ENCODE data around the gene RCOR1.
"Not testable (repeated sequence)": the region's sequence is repeated elsewhere in the genome, so short reads cannot be mapped to it uniquely, and the experiment has no call there.

Gene RCOR1

GRCh38 chr14:102593825-102594137 is 1.3 kb downstream of the RCOR1 start:
- DNase-seq = no peak

DNA sequence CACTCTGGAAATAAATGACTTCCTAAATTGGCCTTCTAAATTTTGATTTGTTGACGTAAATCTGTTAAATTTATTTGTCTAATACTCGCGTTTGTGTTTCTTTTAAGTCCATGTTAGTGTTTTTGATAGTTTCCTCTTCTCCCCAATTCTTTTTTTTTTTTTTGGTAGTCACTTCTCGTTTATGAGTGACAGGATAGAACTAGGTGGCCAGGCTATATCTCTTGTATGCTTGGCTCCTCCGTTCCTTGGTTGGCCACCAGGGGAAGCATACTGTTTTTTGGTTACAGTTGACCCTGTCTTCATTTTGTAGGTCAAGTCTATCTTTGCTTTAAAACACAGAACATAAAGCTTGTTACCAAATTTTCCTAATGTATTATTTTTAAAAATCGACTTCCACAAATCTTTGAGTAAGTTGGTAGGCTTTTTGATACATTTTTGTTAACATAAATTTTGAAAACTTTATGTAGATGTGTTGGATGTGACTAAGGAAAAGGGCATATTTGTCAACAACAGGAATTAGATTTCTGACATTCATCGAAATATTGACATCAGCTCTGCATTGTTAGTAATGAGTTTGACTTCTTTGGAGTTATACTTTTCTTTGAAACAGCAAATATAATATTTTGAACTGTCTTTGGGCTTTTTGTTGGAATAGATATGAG is 2.2 kb downstream of the RCOR1 start:
- DNase-seq = peak; percentile 30

DNA sequence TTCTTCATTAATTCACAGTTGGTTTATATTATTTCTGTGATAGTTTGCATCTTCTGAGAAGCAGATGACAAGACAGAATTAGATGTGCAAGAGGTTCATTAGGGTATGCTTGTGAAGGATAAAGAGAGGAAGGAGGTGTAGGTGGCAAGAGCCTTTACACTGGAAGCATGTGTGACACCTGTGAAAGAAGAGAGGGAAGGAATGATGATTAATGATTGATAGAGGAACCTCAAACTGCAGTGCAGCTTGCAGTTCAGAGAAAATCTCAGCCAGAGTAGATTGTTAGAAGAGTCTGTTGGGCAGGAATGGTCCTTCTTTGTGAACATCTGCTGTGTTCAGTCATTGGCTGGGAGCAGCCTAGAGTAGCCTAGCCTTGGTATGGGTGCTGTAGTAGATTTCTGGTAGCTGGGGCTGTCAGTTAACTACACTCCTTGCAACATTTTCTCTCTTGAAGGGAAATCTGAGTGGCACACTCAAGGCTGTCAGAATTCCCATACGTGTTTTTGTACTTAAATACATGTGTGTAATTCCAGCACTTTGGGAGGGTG is 9.0 kb downstream of the RCOR1 start:
- DNase-seq = no peak

GRCh38 chr14:102602421-102603292 is 10.2 kb downstream of the RCOR1 start:
- no peak for DNase-seq

DNA sequence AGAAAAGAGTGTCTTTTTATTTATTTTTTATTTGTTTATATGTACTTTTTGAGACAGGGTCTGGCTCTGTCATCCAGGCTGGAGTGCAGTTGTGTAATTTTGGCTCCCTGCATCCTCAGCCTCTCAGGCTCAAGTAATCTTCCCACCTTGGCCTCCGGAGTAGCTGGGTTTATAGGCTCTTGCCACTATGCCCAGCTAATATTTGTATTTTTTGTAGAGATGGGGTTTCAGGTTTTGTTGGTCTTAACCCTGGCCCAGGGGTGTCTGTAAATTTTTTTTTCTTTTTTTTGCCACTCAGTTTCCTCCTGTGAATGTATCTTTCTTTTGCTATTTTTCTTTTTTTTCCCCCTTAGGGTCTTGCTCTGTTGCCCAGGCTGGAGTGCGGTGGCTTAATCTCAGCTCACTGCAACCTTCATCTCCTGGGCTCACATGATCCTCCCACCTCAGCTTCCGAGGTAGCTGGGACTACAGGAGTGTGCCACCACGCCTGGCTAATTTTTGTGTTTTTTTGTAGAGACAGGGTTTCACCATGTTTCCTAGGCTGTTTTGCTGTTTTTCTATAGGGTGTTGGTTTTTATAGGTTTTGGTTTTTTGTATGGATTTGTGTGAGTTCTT is 11.0 kb downstream of the RCOR1 start:
- DNase-seq = no peak

DNA sequence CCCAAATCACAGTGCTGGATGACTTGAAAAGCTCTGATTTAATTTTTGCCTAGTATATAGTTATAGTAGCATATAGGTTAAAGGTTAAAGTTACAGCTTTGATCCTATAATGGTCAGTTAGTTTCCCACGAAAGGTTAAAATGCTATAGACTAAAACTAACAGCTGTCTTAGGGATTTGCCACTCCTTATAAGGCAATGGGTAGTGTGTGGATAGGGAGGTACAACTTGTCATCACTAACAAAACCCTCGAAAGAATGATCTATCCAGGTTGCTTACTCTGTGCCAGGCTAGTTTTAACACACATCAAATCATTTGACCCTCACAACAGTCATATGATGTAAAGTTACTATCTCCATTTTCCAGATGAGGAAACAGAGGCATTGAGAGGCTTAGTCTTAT is 11.7 kb downstream of the RCOR1 start:
- DNase-seq = no peak

GRCh38 chr14:102605029-102605428 is 12.6 kb downstream of the RCOR1 start:
- no peak for DNase-seq

GRCh38 chr14:102606296-102606695 is 13.8 kb downstream of the RCOR1 start:
- no peak for DNase-seq

GRCh38 chr14:102608064-102608446 is 15.6 kb downstream of the RCOR1 start:
- no peak for DNase-seq

GRCh38 chr14:102610968-102611811 is 18.7 kb downstream of the RCOR1 start:
- no peak for DNase-seq

GRCh38 chr14:102616318-102616717 is 23.9 kb downstream of the RCOR1 start:
- DNase-seq = no peak

- no peak for DNase-seq
Observed at GRCh38 chr14:102616799-102617198, 24.4 kb downstream of the RCOR1 start.

DNA sequence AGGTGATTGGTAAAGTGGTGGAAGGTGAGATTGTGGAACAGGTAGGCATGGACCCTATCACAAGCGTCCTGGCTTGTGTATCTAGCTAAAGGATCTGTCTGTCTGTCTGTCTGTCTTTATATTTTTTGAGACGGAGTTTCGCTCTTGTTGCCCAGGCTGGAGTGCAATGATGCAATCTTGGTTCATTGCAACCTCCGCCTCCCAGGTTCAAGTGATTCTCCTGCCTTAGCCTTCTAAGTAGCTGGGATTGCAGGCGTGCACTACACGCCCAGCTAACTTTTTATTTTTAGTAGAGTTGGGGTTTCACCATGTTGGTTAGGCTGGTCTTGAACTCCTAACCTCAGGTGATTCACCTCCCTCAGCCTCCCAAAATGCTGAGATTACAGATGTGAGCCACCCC is 26.6 kb downstream of the RCOR1 start:
- not testable (repeated sequence) for DNase-seq

- no peak for DNase-seq
Observed at GRCh38 chr14:102620413-102620812, 28.0 kb downstream of the RCOR1 start.

DNA sequence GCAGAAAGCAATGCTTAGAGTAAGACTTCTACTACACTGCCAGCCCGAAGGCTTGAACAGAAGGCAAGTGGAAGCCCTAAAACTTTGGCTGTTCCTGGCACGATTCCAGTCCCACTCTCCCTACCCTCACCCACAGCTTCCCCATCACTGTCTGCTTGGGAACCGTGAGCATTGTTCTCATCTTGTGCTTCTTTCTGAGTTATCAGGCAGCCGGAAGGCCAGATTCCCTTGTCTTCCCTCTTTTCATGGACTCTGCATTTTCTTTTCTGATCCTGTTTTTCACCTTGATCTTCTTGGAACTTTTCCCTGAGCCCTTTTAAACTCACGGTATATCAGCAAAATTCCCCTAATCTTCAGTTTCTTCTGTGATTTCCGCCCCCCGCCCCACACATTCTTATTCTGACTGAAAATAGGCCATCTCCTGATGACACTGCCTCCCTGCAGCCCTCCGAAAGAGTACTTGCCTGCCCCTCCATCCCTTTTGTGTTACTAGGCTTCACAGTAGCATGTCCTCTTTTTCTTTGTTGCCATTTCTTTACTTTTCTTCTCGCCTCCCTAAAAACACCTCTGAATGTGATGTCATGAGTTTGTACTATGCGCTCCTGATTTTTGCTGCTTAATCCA is 29.9 kb downstream of the RCOR1 start:
- DNase-seq = no peak

DNA sequence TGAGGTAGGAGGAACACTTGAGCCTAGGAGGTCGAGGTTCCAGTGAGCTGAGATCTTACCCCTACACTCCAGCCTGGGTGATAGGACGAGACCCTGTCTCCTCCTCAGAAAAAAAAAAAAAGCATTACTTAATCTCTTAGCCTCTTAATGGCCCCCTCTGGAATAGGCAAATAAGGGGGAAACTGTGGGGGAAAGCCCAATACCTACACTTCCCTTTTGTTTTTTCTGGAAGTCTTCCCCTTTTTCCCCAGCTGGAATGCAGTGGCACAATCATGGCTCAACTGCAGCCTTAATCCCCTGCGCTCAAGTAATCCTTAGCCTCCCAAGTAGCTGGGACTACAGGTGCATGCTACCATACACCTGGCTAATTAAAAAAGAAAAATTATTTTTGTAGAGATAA is 32.2 kb downstream of the RCOR1 start:
- no peak for DNase-seq

- no peak for DNase-seq
Observed at GRCh38 chr14:102625564-102626296, 33.3 kb downstream of the RCOR1 start.

- DNase-seq = no peak
Observed at GRCh38 chr14:102626530-102626929, 34.1 kb downstream of the RCOR1 start.

- DNase-seq = no peak
Observed at GRCh38 chr14:102629011-102629444, 36.6 kb downstream of the RCOR1 start.

DNA sequence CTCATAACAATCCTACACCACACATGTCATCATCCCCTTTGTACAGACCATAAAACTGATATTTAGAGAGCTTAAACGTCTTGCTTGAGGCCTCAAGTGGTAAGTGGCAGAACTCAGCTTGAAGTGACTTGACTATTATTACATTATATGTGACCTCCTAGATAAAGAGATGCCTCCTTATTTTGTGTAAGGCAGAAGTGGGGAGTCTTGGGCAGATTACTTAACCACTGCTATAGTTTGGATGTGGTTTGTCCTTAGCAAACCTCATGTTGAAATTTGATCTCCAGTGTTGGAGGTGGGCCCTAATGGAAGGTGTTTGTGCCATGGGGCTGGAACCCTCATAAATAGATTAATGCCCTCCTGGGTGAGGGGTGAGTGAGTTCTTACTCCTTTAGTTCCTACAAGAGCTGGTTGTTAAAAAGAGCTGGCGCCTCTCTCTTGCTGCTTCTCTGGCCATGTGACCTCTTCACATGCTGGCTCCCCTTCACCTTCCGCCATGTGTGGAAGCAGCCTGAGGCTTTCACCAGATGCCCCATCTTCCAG is 37.4 kb downstream of the RCOR1 start:
- DNase-seq = no peak

GRCh38 chr14:102630405-102630804 is 38.0 kb downstream of the RCOR1 start:
- no peak for DNase-seq
